ENCODE data around the gene MYLIP.
A peak's percentile ranks its signal among the peaks of the same experiment; 100 is the strongest.

The MYLIP gene

GRCh38 chr6:16128759-16129622 lies at the start of gene MYLIP:
TSS of gene MYLIP (plus strand) at chr6:16129086. CDS start at chr6:16129323, 237 bp downstream.
- Histone ChIP-seq H3K27me3 (ENCODE audit: control insufficient read depth, insufficient read depth, low read length) (no peaks in the 10 kb centered on the region), H3K4me3 (ENCODE audit: low read depth, low read length) (peak within 1 kb of the TSS; percentile 95), H3K4me2 (ENCODE audit: low read length) (peak within 1 kb of the TSS; percentile 71), H2AFZ (peak within 1 kb of the TSS; percentile 83), H3K36me3 (ENCODE audit: control insufficient read depth, insufficient read depth, low read length) (no peaks in the 10 kb centered on the region), H3K9me3 (ENCODE audit: control insufficient read depth, low read length) (no peaks in the 10 kb centered on the region), H3K9ac (peak within 1 kb of the TSS; percentile 84), H3K4me1 (peaks cover 10% of the 10 kb centered on the region), H3K79me2 (peaks cover 9% of the 10 kb centered on the region), H3K27ac (peak within 1 kb of the TSS; percentile 91)
- TF ChIP-seq, protein P1, sequence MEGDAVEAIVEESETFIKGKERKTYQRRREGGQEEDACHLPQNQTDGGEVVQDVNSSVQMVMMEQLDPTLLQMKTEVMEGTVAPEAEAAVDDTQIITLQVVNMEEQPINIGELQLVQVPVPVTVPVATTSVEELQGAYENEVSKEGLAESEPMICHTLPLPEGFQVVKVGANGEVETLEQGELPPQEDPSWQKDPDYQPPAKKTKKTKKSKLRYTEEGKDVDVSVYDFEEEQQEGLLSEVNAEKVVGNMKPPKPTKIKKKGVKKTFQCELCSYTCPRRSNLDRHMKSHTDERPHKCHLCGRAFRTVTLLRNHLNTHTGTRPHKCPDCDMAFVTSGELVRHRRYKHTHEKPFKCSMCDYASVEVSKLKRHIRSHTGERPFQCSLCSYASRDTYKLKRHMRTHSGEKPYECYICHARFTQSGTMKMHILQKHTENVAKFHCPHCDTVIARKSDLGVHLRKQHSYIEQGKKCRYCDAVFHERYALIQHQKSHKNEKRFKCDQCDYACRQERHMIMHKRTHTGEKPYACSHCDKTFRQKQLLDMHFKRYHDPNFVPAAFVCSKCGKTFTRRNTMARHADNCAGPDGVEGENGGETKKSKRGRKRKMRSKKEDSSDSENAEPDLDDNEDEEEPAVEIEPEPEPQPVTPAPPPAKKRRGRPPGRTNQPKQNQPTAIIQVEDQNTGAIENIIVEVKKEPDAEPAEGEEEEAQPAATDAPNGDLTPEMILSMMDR (IDR thresholded peaks at IDR 0.05) = peak; percentile 78

GRCh38 chr6:16079354-16079753 lies 49.5 kb upstream of the MYLIP start:
- TF ChIP-seq, protein P1 (IDR thresholded peaks at IDR 0.05) = no peak
- Histone ChIP-seq H2AFZ (no peak overlapping the region), H3K4me2 (ENCODE audit: low read length) (no peak overlapping the region), H3K27me3 (ENCODE audit: control insufficient read depth, insufficient read depth, low read length) (no peaks in the 10 kb centered on the region), H3K4me3 (ENCODE audit: low read depth, low read length) (no peak overlapping the region), H3K27ac (no peak overlapping the region), H3K36me3 (ENCODE audit: control insufficient read depth, insufficient read depth, low read length) (no peaks in the 10 kb centered on the region), H3K9ac (no peak overlapping the region), H3K79me2 (no peaks in the 10 kb centered on the region), H3K4me1 (no peaks in the 10 kb centered on the region), H3K9me3 (ENCODE audit: control insufficient read depth, low read length) (no peaks in the 10 kb centered on the region)

GRCh38 chr6:16080204-16080603 lies 48.7 kb upstream of the MYLIP start:
- TF ChIP-seq, protein P1 (IDR thresholded peaks at IDR 0.05) = no peak
- Histone ChIP-seq H3K27ac (no peak overlapping the region), H3K4me1 (no peaks in the 10 kb centered on the region), H3K36me3 (ENCODE audit: control insufficient read depth, insufficient read depth, low read length) (no peaks in the 10 kb centered on the region), H3K4me3 (ENCODE audit: low read depth, low read length) (no peak overlapping the region), H2AFZ (no peak overlapping the region), H3K27me3 (ENCODE audit: control insufficient read depth, insufficient read depth, low read length) (no peaks in the 10 kb centered on the region), H3K9ac (no peak overlapping the region), H3K9me3 (ENCODE audit: control insufficient read depth, low read length) (no peaks in the 10 kb centered on the region), H3K79me2 (no peaks in the 10 kb centered on the region), H3K4me2 (ENCODE audit: low read length) (no peak overlapping the region)

DNA sequence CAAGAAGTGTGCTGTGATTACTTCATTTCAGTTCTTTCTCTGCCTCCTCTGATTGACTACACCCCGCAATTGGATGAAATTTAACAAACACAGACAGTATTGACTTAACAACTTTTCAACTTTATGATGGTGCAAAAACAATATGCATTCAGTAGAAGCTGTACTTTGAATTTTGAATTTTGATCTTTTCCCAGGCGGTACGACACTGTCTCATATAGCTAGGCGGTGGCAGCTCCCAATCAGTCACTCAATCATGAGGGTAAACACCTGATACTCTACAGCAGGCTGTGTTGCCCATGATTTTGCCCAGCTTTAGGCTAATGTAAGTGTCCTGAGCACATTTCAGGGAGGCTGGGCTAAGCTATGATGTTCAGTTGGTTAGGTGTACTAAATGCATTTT lies 47.6 kb upstream of the MYLIP start:
- TF ChIP-seq, protein P1 (IDR thresholded peaks at IDR 0.05) = no peak

More for the DNA sequence above, 47.6 kb upstream of the MYLIP start:
- Histone ChIP-seq H2AFZ (no peak overlapping the region), H3K9me3 (ENCODE audit: control insufficient read depth, low read length) (no peaks in the 10 kb centered on the region), H3K27me3 (ENCODE audit: control insufficient read depth, insufficient read depth, low read length) (no peaks in the 10 kb centered on the region), H3K36me3 (ENCODE audit: control insufficient read depth, insufficient read depth, low read length) (no peaks in the 10 kb centered on the region), H3K4me1 (no peaks in the 10 kb centered on the region), H3K9ac (no peak overlapping the region), H3K79me2 (no peaks in the 10 kb centered on the region), H3K4me3 (ENCODE audit: low read depth, low read length) (no peak overlapping the region), H3K4me2 (ENCODE audit: low read length) (no peak overlapping the region), H3K27ac (no peak overlapping the region)
